SK-N-SH (cell line): Measurements from ENCODE around the gene MRPL36. TPM values are rescaled to one million over a fixed set of nuclear protein-coding genes. Genes with fewer than 3 reads are reported as not detected.
A peak's percentile ranks its signal among the peaks of the same experiment; 100 is the strongest.

Source experiments
- CTCF ChIA-PET: fragments of 300-600, 350-600 bp; formaldehyde crosslinking; extraction: SDS; loops from one replicate; lab custom pipeline; 2021; lab: Yijun Ruan, JAX
- POLR2A ChIA-PET: fragments of 350-600 bp; sonication (Branson Sonifier 250); formaldehyde crosslinking; extraction: SDS; loops from one replicate; lab custom pipeline; 2020; ENCODE audit warnings: antibody characterized with exemption, inconsistent platforms; lab: Yijun Ruan, JAX
- DNase-seq: peaks from one replicate; pipeline ENCODE4 v3.0.0; 2012
- H2AFZ ChIP-seq: fragments of 200-600 bp; sonication (generic); 2 replicates; pipeline ENCODE4 v1.8.1; 2016; ENCODE audit warnings: antibody characterized with exemption, mild to moderate bottlenecking, low read depth
- H3F3A ChIP-seq: fragments of 200-600 bp; sonication (generic); replicated peaks from 2 replicates; pipeline ENCODE3; 2016; ENCODE audit warnings: antibody characterized with exemption, mild to moderate bottlenecking; ENCODE audit not compliant: insufficient read depth
- H3K27ac ChIP-seq, 2 experiments: fragments of 200-500 bp in 1 of 2; fragments of 200-600 bp in 1 of 2; sonication (Bioruptor generic) in 1 of 2; sonication (generic), shearing (Covaris generic) in 1 of 2; 2 replicates each; pipeline versions ENCODE4 v1.5.1 to v1.6.1; 2014 to 2016; ENCODE audit warnings: low read depth in 2 of 2, inconsistent platforms in 1 of 2, low read length in 1 of 2, mild to moderate bottlenecking in 1 of 2, mixed read lengths in 1 of 2
- H3K27me3 ChIP-seq: fragments of 200-600 bp; sonication (generic), shearing (Covaris generic); 2 replicates; pipeline ENCODE4 v1.6.1; 2016; ENCODE audit warnings: mixed run types; ENCODE audit not compliant: insufficient read depth
- H3K36me3 ChIP-seq, 2 experiments: fragments of 200-500 bp in 1 of 2; fragments of 200-600 bp in 1 of 2; sonication (Bioruptor generic) in 1 of 2; sonication (generic) in 1 of 2; replicated peaks in 1 of 2; 2 replicates each; pipeline versions ENCODE3 to v1.5.1; 2014 to 2016; ENCODE audit warnings: low read length in 1 of 2, mild to moderate bottlenecking in 1 of 2; ENCODE audit not compliant: insufficient read depth in 2 of 2, control insufficient read depth in 1 of 2
- H3K4me1 ChIP-seq, 2 experiments: fragments of 200-500 bp in 1 of 2; fragments of 200-600 bp in 1 of 2; sonication (Bioruptor generic) in 1 of 2; sonication (generic), shearing (Covaris generic) in 1 of 2; 2 replicates each; pipeline versions ENCODE4 v1.5.1 to v1.6.1; 2014 to 2016; ENCODE audit warnings: low read depth in 1 of 2, low read length in 1 of 2, mixed run types in 1 of 2; ENCODE audit not compliant: insufficient read depth in 2 of 2, control insufficient read depth in 1 of 2
- H3K4me2 ChIP-seq: fragments of 200-600 bp; sonication (generic), shearing (Covaris generic); 2 replicates; pipeline ENCODE4 v1.6.1; 2017; ENCODE audit warnings: mixed run types
- H3K4me3 ChIP-seq, 2 experiments: fragments of 200-500 bp in 1 of 2; fragments of 200-600 bp in 1 of 2; sonication (Bioruptor generic) in 1 of 2; sonication (generic), shearing (Covaris generic) in 1 of 2; 2 replicates each; pipeline versions ENCODE4 v1.5.1 to v1.8.1; 2014 to 2016; ENCODE audit warnings: low read depth in 2 of 2, inconsistent platforms in 1 of 2, low read length in 1 of 2, mild to moderate bottlenecking in 1 of 2, mixed read lengths in 1 of 2, moderate library complexity in 1 of 2
- H3K79me2 ChIP-seq: fragments of 200-600 bp; sonication (generic); 2 replicates; pipeline ENCODE4 v1.8.1; 2017; ENCODE audit warnings: mild to moderate bottlenecking; ENCODE audit not compliant: insufficient read depth
- H3K9ac ChIP-seq: fragments of 200-600 bp; sonication (generic); 2 replicates; pipeline ENCODE4 v1.6.1; 2017; ENCODE audit warnings: mixed run types
- H3K9me2 ChIP-seq: fragments of 200-600 bp; sonication (generic); 2 replicates; pipeline ENCODE4 v1.6.1; 2017; ENCODE audit warnings: mixed run types
- H3K9me3 ChIP-seq: fragments of 200-600 bp; sonication (generic); 2 replicates; pipeline ENCODE4 v1.6.1; 2017; ENCODE audit warnings: mixed run types, mild to moderate bottlenecking, moderate library complexity
- H4K20me1 ChIP-seq: fragments of 200-600 bp; sonication (generic); 2 replicates; pipeline ENCODE4 v1.6.1; 2017; ENCODE audit warnings: mild to moderate bottlenecking, mixed run types; ENCODE audit not compliant: insufficient read depth
- CHD2 ChIP-seq: fragments of 150-350 bp; IDR thresholded peaks from 2 replicates; pipeline ENCODE4 v1.6.1; 2018; ENCODE audit warnings: low read length; ENCODE audit not compliant: partially characterized antibody
- FOXJ3 ChIP-seq: sonication (generic); formaldehyde crosslinking; IDR thresholded peaks from 2 replicates; pipeline ENCODE4 v1.5.1; 2020; ENCODE audit warnings: mild to moderate bottlenecking, missing genetic modification reagents
- FOXM1 ChIP-seq: IDR thresholded peaks from 2 replicates; pipeline ENCODE4 v1.4.0; 2012; ENCODE audit warnings: low read depth, mild to moderate bottlenecking
- GABPA ChIP-seq: IDR thresholded peaks from 2 replicates; pipeline ENCODE4 v1.4.0; 2012; ENCODE audit warnings: low read depth, mild to moderate bottlenecking
- MXI1 ChIP-seq: IDR thresholded peaks from 2 replicates; pipeline ENCODE4 v1.6.1; 2012; ENCODE audit warnings: mild to moderate bottlenecking, low read depth, low read length, improper control_type of control experiment
- NFIC ChIP-seq: IDR thresholded peaks from 2 replicates; pipeline ENCODE4 v1.4.0; 2012; ENCODE audit warnings: borderline replicate concordance
- NRF1 ChIP-seq: IDR thresholded peaks from 2 replicates; pipeline ENCODE4 v1.6.1; 2012; ENCODE audit warnings: low read depth, mild to moderate bottlenecking, low read length
- POLR2AphosphoS5 ChIP-seq: IDR thresholded peaks from 2 replicates; pipeline ENCODE4 v1.6.1; 2012; ENCODE audit warnings: low read depth, low read length
- RAD21 ChIP-seq: IDR thresholded peaks from 2 replicates; pipeline ENCODE4 v1.6.1; 2012; ENCODE audit warnings: mild to moderate bottlenecking, low read length
- RFX5 ChIP-seq: IDR thresholded peaks from 2 replicates; pipeline ENCODE4 v1.6.1; 2012; ENCODE audit warnings: mild to moderate bottlenecking, improper control_type of control experiment, low read length
- SIN3A ChIP-seq: IDR thresholded peaks from 2 replicates; pipeline ENCODE4 v1.6.1; 2012; ENCODE audit warnings: low read depth, mild to moderate bottlenecking, low read length, moderate library complexity, borderline replicate concordance
- SMC3 ChIP-seq: IDR thresholded peaks from 2 replicates; pipeline ENCODE4 v1.6.1; 2012; ENCODE audit warnings: low read depth, low read length, improper control_type of control experiment
- TAF1 ChIP-seq: IDR thresholded peaks from 2 replicates; pipeline ENCODE4 v1.6.1; 2012; ENCODE audit warnings: low read depth, mild to moderate bottlenecking, low read length, moderate library complexity, borderline replicate concordance
- TCF12 ChIP-seq: IDR thresholded peaks from 2 replicates; pipeline ENCODE4 v1.4.0; 2012
- TEAD4 ChIP-seq: IDR thresholded peaks from 2 replicates; pipeline ENCODE4 v1.4.0; 2012; ENCODE audit warnings: mild to moderate bottlenecking, borderline replicate concordance; ENCODE audit not compliant: insufficient read depth
- YY1 ChIP-seq: IDR thresholded peaks from 2 replicates; pipeline ENCODE4 v1.4.0; 2012; ENCODE audit warnings: low read depth, mild to moderate bottlenecking
- WGBS: methylation state at CpG from one replicate; pipeline ENCODE4 v1.1.6; 2017; ENCODE audit warnings: low lambda C conversion rate; 5-methylcytosine and 5-hydroxymethylcytosine counted together
- polyA plus RNA-seq, 3 experiments: library from polyadenylated mRNA; depleted of rRNA; stranded (reverse); fragments of >200 nt; gene quantifications; 2 replicates each; pipeline ENCODE4 v1.2.3, GENCODE V29; 2012
- TF ChIP-seq, protein P1 (sequence below): IDR thresholded peaks from 2 replicates; pipeline ENCODE4 v1.4.0; 2012; ENCODE audit warnings: low read depth, borderline replicate concordance
- TF ChIP-seq, protein P2 (sequence below): fragments of 150-350 bp; IDR thresholded peaks from 2 replicates; pipeline ENCODE4 v1.6.1; 2017; ENCODE audit warnings: antibody characterized with exemption, low read length, low read depth, borderline replicate concordance
- TF ChIP-seq, protein P3 (sequence below): fragments of 200-600 bp; sonication (generic); IDR thresholded peaks from 2 replicates; pipeline ENCODE4 v1.6.1; 2017; ENCODE audit warnings: antibody characterized with exemption, mild to moderate bottlenecking, moderate library complexity

The MRPL36 gene
- polyA plus RNA-seq, 1 of the 3 experiments (the other 2 are of a cell fraction) = 78.4 TPM

DNA sequence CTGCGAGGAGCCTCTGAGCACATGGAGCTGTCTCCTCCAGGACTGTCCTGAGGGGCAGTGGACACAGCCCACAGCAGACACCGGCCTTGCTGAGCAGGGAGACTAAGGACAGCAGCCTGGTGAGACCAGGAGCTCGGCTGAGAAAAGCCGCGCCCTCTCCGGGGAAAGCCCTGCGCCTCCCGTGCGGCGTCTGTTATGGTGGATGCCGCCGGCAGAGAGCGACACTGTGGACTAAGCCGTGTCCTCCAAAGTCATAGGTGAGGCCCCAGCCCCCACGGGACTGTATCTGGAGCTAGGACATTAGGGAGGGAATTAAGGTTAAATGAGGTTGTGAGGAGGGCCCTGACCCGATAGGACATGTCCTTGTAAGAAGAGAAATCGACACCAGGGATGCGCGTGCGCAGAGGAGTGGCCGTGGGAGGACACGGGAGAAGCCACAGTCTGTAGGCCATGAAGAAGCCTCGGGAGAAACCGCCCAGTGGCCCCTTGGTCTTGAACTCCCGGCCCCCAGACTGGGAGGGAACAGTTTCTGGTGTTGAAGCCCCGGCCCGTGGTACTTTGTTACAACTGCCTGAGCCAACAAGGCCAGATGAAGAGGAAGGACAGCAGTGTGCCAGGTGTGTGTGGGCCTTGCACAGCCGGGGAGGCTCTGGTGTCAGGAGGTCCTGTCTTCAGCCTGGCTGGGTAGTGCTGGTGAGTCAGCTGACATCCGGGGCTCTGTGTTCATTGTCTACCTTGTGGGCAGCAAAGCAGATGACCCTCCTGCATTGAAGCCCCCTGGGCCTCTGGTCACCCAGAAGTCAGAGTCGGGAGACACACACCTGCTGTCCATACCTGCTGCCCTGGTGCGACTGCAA, 22.1 kb downstream of the MRPL36 start (continued):
- TF ChIP-seq, protein P1, sequence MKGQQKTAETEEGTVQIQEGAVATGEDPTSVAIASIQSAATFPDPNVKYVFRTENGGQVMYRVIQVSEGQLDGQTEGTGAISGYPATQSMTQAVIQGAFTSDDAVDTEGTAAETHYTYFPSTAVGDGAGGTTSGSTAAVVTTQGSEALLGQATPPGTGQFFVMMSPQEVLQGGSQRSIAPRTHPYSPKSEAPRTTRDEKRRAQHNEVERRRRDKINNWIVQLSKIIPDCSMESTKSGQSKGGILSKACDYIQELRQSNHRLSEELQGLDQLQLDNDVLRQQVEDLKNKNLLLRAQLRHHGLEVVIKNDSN = no peak

DNA sequence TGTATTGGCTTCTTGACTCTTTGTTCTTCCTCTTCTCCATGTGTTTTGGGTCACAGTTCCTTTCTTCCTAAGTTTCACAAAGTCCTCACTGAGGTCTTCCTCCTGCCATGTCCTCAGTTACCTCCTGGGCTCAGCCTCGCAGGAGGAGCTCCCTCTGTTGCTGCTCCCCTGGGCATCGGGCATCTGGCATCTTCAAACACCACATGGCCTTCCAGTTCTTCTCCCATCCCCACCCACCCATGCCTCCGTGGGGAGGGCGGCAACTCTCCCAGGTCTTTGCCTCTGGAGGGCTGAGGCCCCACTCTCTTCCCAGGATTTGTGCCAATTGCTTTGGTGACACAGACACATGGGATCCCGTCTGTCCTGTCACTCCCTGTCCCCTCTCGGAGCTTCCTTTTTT, 22.8 kb downstream of the MRPL36 start:
- CTCF ChIA-PET = interaction anchor here (0.6 to 1.1 kb wide), 3 partner anchors 13 to 77 kb away, joined by 3 to 4 read pairs (median 3); partner anchors contain the start of gene NDUFS6
- POLR2A ChIA-PET = no interaction called here
- Histone ChIP-seq H3K9ac (no peak overlapping the region), H3K9me2 (no peaks in the 10 kb centered on the region), H3K4me1 (no peaks in the 10 kb centered on the region), H3K79me2 (no peaks in the 10 kb centered on the region), H3K9me3 (no peaks in the 10 kb centered on the region), H3F3A (no peaks in the 10 kb centered on the region), H4K20me1 (no peaks in the 10 kb centered on the region), H3K27me3 (peaks cover 71% of the 10 kb centered on the region; the same call in 1 of the 2 replicates), H3K36me3 (no peaks in the 10 kb centered on the region), H3K4me2 (no peak overlapping the region), H3K27ac (no peak overlapping the region), H2AFZ (no peak overlapping the region), H3K4me3 (no peak overlapping the region)
- 15% methylated on average over 6 of the region's 6 CpGs for WGBS
- no peak for TF ChIP-seq TCF12
- no peak for TF ChIP-seq YY1
- TF ChIP-seq TEAD4 = no peak
- no peak for TF ChIP-seq NFIC
- TF ChIP-seq TAF1 = no peak
- TF ChIP-seq NRF1 = no peak
- no peak for TF ChIP-seq FOXM1
- no peak for TF ChIP-seq RFX5
- TF ChIP-seq GABPA = no peak
- no peak for TF ChIP-seq FOXJ3 (CRISPR knock-in tag)
- TF ChIP-seq, protein P2, sequence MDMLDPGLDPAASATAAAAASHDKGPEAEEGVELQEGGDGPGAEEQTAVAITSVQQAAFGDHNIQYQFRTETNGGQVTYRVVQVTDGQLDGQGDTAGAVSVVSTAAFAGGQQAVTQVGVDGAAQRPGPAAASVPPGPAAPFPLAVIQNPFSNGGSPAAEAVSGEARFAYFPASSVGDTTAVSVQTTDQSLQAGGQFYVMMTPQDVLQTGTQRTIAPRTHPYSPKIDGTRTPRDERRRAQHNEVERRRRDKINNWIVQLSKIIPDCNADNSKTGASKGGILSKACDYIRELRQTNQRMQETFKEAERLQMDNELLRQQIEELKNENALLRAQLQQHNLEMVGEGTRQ = no peak
- DNase-seq = no peak

DNA sequence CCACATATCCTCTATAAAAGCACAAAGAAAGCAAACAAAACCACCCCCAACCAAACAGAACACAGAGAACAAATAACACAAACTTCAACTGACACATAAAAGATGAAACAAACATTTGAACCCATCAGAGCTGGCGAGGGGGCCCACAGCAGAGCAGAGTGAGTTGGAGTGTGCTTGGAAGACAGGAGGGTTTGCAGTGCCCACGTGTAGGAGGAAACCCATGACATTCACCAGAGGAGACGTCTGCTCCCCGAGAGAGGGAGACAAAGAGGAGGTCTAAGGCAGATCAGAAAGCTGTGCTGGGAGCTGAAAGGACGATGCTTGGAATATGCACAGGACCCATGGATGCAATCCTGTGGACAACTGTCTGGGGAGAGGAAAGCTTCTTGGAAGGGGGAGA, 27.0 kb downstream of the MRPL36 start:
- Histone ChIP-seq H3K9ac (no peak overlapping the region), H3K9me2 (no peaks in the 10 kb centered on the region), H2AFZ (no peak overlapping the region), H3K4me1 (no peaks in the 10 kb centered on the region), H3K4me3 (no peak overlapping the region), H3K27ac (no peak overlapping the region), H3K36me3 (no peaks in the 10 kb centered on the region), H3K79me2 (no peaks in the 10 kb centered on the region), H3K27me3 (peaks cover 66% of the 10 kb centered on the region), H3F3A (no peaks in the 10 kb centered on the region), H4K20me1 (no peaks in the 10 kb centered on the region), H3K4me2 (no peak overlapping the region), H3K9me3 (no peaks in the 10 kb centered on the region)
- CTCF ChIA-PET = interaction anchor here (0.9 to 1.9 kb wide), 3 partner anchors 9 to 265 kb away, joined by 3 to 7 read pairs (median 4); partner anchors contain the start of gene NDUFS6
- POLR2A ChIA-PET = no interaction called here
- 0% methylated on average over 5 of the region's 5 CpGs for WGBS
- TF ChIP-seq, protein P3, sequence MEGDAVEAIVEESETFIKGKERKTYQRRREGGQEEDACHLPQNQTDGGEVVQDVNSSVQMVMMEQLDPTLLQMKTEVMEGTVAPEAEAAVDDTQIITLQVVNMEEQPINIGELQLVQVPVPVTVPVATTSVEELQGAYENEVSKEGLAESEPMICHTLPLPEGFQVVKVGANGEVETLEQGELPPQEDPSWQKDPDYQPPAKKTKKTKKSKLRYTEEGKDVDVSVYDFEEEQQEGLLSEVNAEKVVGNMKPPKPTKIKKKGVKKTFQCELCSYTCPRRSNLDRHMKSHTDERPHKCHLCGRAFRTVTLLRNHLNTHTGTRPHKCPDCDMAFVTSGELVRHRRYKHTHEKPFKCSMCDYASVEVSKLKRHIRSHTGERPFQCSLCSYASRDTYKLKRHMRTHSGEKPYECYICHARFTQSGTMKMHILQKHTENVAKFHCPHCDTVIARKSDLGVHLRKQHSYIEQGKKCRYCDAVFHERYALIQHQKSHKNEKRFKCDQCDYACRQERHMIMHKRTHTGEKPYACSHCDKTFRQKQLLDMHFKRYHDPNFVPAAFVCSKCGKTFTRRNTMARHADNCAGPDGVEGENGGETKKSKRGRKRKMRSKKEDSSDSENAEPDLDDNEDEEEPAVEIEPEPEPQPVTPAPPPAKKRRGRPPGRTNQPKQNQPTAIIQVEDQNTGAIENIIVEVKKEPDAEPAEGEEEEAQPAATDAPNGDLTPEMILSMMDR = peak; percentile 47
- TF ChIP-seq POLR2AphosphoS5 (no peak), RAD21 (peak; percentile 34), SIN3A (no peak), CHD2 (no peak), MXI1 (peak; percentile 34; the same call in 1 of the 2 replicates), FOXM1 (no peak), SMC3 (peak; percentile 5; the same call in 1 of the 2 replicates)
- DNase-seq = peak; percentile 60
